Measurements from ENCODE around the gene CPAMD8. TPM values are rescaled to one million over a fixed set of nuclear protein-coding genes. Genes with fewer than 3 reads are reported as not detected.

Gene CPAMD8
- total and polyA plus RNA-seq, 2 donors (not counting 1 experiment from before 2014, with no cell fraction given), result 0.14 to 1.7 TPM

- H3K9ac ChIP-seq (ENCODE audit: insufficient read depth, low read length), result no peak overlapping the region
- H3K27me3 ChIP-seq (ENCODE audit: control insufficient read depth, insufficient read depth, low read length), result no peaks in the 10 kb centered on the region
- no peak overlapping the region for H3K27ac ChIP-seq (ENCODE audit: insufficient read depth, low read length)
- no peak overlapping the region for H3K4me3 ChIP-seq (replicated peaks in 1 of 4; ENCODE audit: control extremely low read depth in 1 of 4, insufficient read depth in 1 of 4, low read depth in 3 of 4, low read length in 4 of 4)
- H2AFZ ChIP-seq (ENCODE audit: low read length), result no peak overlapping the region
- no peak for TF ChIP-seq EZH2 (IDR thresholded peaks at IDR 0.05; ENCODE audit: low read length, missing control alignments)
- no peak for TF ChIP-seq CTCF (conservative IDR thresholded peaks at IDR 0.05 in 1 of 2, IDR thresholded peaks at IDR 0.05 in 1 of 2; ENCODE audit: low read depth in 1 of 2, low read length in 2 of 2)
- no peaks in the 10 kb centered on the region for H3K4me1 ChIP-seq (ENCODE audit: control insufficient read depth, extremely low read depth, insufficient read depth, low read length)
- no peaks in the 10 kb centered on the region for H3K9me3 ChIP-seq (ENCODE audit: control insufficient read depth, insufficient read depth, low read depth, low read length)
- H3K79me2 ChIP-seq (ENCODE audit: control insufficient read depth, insufficient read depth, low read length), result no peaks in the 10 kb centered on the region
- no peaks in the 10 kb centered on the region for H3K36me3 ChIP-seq (ENCODE audit: control insufficient read depth, insufficient read depth, low read length)
- no peak for DNase-seq (ENCODE audit: low read depth in 2 of 2)
- H4K20me1 ChIP-seq (ENCODE audit: control insufficient read depth, extremely low read depth, insufficient read depth, low read length), result no peaks in the 10 kb centered on the region
- no peak overlapping the region for H3K4me2 ChIP-seq (ENCODE audit: extremely low read depth, insufficient read depth, low read length)
Measured at GRCh38 chr19:16978156-16978555, 48.5 kb downstream of the CPAMD8 start.

- Histone ChIP-seq H3K9me3 (ENCODE audit: control insufficient read depth, insufficient read depth, low read depth, low read length) (no peaks in the 10 kb centered on the region), H3K79me2 (ENCODE audit: control insufficient read depth, insufficient read depth, low read length) (no peaks in the 10 kb centered on the region), H3K36me3 (ENCODE audit: control insufficient read depth, insufficient read depth, low read length) (no peaks in the 10 kb centered on the region), H3K27me3 (ENCODE audit: control insufficient read depth, insufficient read depth, low read length) (no peaks in the 10 kb centered on the region), H2AFZ (ENCODE audit: low read length) (no peak overlapping the region), H3K9ac (ENCODE audit: insufficient read depth, low read length) (no peak overlapping the region), H4K20me1 (ENCODE audit: control insufficient read depth, extremely low read depth, insufficient read depth, low read length) (no peaks in the 10 kb centered on the region), H3K4me2 (ENCODE audit: extremely low read depth, insufficient read depth, low read length) (no peak overlapping the region), H3K27ac (ENCODE audit: insufficient read depth, low read length) (no peak overlapping the region), H3K4me1 (ENCODE audit: control insufficient read depth, extremely low read depth, insufficient read depth, low read length) (no peaks in the 10 kb centered on the region), H3K4me3 (replicated peaks in 1 of 4; ENCODE audit: control extremely low read depth in 1 of 4, insufficient read depth in 1 of 4, low read depth in 3 of 4, low read length in 4 of 4) (no peak overlapping the region)
- TF ChIP-seq EZH2 (IDR thresholded peaks at IDR 0.05; ENCODE audit: low read length, missing control alignments) (no peak), CTCF (conservative IDR thresholded peaks at IDR 0.05 in 1 of 2, IDR thresholded peaks at IDR 0.05 in 1 of 2; ENCODE audit: low read depth in 1 of 2, low read length in 2 of 2) (no peak)
- no peak for DNase-seq (ENCODE audit: low read depth in 2 of 2)
Measured at GRCh38 chr19:16977306-16977705, 49.3 kb downstream of the CPAMD8 start.

- no peak overlapping the region for H3K27ac ChIP-seq (ENCODE audit: insufficient read depth, low read length)
- H3K9ac ChIP-seq (ENCODE audit: insufficient read depth, low read length), result no peak overlapping the region
- H3K4me3 ChIP-seq (replicated peaks in 1 of 4; ENCODE audit: control extremely low read depth in 1 of 4, insufficient read depth in 1 of 4, low read depth in 3 of 4, low read length in 4 of 4), result no peak overlapping the region
- no peaks in the 10 kb centered on the region for H3K9me3 ChIP-seq (ENCODE audit: control insufficient read depth, insufficient read depth, low read depth, low read length)
- H2AFZ ChIP-seq (ENCODE audit: low read length), result no peak overlapping the region
- no peaks in the 10 kb centered on the region for H3K4me1 ChIP-seq (ENCODE audit: control insufficient read depth, extremely low read depth, insufficient read depth, low read length)
- no peak overlapping the region for H3K4me2 ChIP-seq (ENCODE audit: extremely low read depth, insufficient read depth, low read length)
- H3K36me3 ChIP-seq (ENCODE audit: control insufficient read depth, insufficient read depth, low read length), result no peaks in the 10 kb centered on the region
- no peaks in the 10 kb centered on the region for H3K79me2 ChIP-seq (ENCODE audit: control insufficient read depth, insufficient read depth, low read length)
- no peak for TF ChIP-seq CTCF (conservative IDR thresholded peaks at IDR 0.05 in 1 of 2, IDR thresholded peaks at IDR 0.05 in 1 of 2; ENCODE audit: low read depth in 1 of 2, low read length in 2 of 2)
- no peak for TF ChIP-seq EZH2 (IDR thresholded peaks at IDR 0.05; ENCODE audit: low read length, missing control alignments)
- no peak for DNase-seq (ENCODE audit: low read depth in 2 of 2)
- H4K20me1 ChIP-seq (ENCODE audit: control insufficient read depth, extremely low read depth, insufficient read depth, low read length), result no peaks in the 10 kb centered on the region
- H3K27me3 ChIP-seq (ENCODE audit: control insufficient read depth, insufficient read depth, low read length), result no peaks in the 10 kb centered on the region
Measured at GRCh38 chr19:16976446-16976845, 50.2 kb downstream of the CPAMD8 start.

Measured in fibroblast of lung (primary cell).